Inferior parietal cortex (tissue), 1 donor: ENCODE data around the gene SAP30.

Source experiments
- DNase-seq: peaks from one replicate; pipeline ENCODE4 v3.0.0-alpha.2; 2016; ENCODE audit errors: extremely low spot score

The SAP30 gene

GRCh38 chr4:173370477-173371291 is at the start of gene SAP30:
SAP30 (plus strand) TSS chr4:173370954; CDS start chr4:173371183, 229 bp downstream.
- DNase-seq = peak; percentile 93

DNA sequence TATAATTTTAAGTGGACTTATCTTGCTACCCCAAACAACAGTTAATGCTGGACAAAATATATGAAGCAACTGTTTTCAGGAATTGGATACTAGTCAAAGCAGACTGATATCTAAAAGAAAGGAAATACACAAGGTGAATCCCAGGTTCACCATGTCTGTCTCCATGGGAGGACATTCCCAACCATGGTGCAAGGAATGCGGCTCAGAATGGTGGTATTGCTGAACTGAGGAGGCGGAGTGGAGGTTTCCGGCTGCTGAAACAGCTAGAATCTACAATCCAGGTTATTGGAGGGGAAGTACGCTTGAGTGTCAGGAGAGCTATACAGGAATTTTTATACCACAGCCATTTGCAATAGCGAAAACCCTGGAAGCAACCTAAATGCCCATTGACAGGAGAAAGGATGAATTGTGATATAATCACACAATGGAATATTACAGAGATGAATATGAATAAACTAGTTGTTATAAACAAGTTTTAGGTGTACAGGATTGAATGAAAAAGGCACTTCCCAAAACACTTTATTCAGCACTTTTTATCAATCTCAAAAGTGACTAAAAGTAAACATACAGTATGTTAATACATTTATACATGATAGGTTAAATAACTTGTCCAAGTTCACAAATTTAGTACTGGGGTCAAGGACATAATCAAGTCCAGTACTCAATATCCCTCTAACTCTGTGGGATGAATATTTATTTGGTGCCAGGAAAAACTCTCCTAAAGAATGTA is 45.6 kb upstream of the SAP30 start:
- no peak for DNase-seq

- no peak for DNase-seq
Observed at GRCh38 chr4:173328236-173328901, 42.4 kb upstream of the SAP30 start.

DNA sequence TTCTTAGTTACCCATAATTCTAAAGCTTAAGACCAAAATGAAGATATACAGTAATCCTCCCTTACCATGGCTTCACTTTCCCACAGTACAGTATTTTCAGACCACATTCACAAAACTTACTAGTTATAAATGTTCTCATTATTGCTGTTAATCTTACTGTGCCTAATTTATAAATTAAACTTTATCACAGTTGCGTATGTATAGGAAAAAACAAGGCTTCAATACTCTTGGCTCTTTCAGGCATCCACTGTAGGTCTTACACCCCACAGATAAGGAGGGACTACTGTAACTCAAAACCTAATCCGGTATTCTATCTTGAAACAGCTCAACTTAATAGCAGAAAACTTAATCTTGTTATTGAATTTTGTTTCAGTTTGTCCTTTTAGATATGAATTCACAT is 40.2 kb upstream of the SAP30 start:
- no peak for DNase-seq

- DNase-seq = no peak
Observed at GRCh38 chr4:173332021-173332487, 38.7 kb upstream of the SAP30 start.

DNA sequence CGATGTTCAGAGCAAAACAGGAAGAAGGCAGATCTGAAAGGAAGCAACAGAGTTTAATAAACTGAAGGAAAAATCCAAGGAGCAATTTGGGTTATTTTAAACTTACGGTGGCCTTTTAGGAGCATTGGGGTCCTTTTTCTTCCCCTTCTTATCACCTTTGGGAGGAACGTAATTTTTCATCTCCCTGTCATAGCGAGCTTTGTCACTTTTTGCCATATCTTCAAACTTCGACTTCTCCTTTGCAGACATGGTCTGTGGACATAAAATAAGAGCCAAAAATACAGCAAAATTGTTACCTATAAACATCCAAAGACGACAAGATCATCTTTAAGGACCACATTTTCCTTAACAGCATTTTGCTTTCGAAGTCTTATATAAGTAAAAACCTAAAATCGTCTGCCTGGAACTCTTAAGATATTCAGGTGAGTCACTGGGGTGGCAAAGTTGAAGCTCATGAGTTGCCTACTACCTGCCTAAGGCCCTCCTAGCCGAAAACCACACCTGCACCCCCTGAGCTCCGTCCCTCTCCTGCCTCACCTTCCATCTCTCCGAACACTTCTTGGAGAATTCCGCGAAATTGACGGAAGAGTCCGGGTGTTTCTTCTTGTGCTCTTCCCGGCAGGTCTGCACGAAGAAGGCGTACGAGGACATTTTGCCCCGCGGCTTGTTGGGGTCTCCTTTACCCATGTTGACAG is 37.6 kb upstream of the SAP30 start:
- DNase-seq = no peak

GRCh38 chr4:173333658-173334084 is 37.1 kb upstream of the SAP30 start:
- no peak for DNase-seq

- DNase-seq = peak; percentile 99
Observed at GRCh38 chr4:173334085-173334890, 36.5 kb upstream of the SAP30 start, which contains the start of gene HMGB2. HMGB2 (minus strand) TSS chr4:173334358; CDS start chr4:173333649, 709 bp downstream.

GRCh38 chr4:173334891-173335752 is 35.6 kb upstream of the SAP30 start:
- DNase-seq = peak; percentile 62

DNA sequence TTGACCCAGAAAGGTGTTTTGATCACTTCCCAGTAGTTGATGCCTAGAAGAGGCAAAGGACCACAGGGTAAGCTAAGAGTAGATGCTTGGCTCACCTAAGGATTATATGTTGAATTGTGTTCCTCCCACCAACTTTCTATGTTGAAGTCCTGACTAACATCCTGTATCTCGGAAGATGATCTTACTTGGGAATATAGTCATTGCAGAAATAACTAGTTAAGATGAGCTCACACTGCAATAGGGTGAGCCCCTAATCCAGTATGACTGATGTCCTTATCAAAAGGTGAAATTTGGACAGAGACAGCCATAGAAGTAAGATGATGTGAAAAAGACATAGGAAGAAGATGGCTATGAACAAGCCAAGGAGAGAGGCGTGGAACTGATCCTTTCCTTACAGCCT is 33.3 kb upstream of the SAP30 start:
- DNase-seq = no peak

DNA sequence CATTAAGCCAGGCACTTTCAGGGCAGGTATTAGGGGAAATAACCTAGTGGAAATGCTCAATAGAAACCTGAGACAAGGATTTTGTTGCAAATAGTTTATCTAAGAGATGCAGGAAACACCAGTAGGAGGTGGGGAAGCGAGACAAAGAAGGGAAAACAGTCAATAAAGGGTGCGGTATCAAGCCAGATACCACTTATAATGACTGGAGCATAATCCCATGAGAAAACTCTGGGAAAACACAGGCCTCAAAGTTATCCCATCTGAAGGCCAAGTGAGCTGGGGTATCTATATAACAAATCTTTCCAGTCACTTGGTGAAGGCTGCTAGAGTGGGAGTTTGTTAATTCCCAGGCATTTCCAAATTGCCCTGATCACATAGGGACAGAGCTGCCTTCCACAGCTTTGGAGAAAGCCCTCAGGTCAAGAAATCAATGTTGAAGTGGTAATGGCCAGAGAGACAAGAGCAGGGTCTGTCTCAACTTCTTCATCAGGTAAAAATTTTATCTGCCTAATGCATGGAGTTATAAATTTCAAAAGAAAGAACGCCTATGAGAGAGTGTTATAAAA is 26.8 kb upstream of the SAP30 start:
- DNase-seq = no peak

DNA sequence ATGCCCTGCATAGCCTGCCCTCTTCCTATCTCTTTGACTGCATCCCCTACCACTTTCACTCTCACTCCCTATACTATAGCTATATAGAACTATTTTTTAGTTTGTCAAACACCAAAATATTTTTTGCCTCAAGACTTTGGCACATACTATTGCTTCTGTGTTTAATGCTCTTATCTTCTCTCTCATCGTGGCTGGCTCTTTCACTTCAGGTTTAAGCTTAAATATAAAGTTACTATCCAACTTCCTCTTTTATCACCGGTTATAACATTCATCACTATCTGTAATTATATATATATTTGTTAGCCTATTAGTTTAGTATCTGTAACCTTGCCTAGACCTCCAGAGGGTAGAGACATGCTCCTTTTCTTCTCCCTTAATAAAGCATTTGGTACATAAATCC is 25.1 kb upstream of the SAP30 start:
- no peak for DNase-seq

GRCh38 chr4:173346074-173346473 is 24.7 kb upstream of the SAP30 start:
- no peak for DNase-seq

DNA sequence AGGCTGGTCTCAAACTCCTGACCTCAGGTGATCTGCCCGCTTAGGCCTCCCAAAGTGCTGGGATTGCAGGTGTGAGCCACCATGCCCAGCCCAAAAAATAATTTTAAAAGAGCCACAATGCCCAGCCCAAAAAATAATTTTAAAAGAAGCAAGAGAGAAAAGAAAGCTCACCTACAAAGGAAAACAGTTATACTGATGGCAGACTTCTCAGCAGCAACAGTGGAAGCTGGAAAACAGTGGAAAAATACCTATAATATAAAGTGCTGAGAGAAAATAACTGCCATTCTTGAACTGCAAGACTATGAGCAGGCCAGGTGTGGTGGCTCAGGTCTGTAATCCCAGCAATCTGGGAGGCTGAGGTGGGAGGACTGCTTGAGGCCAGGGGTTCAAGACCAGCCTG is 23.3 kb upstream of the SAP30 start:
- no peak for DNase-seq

DNA sequence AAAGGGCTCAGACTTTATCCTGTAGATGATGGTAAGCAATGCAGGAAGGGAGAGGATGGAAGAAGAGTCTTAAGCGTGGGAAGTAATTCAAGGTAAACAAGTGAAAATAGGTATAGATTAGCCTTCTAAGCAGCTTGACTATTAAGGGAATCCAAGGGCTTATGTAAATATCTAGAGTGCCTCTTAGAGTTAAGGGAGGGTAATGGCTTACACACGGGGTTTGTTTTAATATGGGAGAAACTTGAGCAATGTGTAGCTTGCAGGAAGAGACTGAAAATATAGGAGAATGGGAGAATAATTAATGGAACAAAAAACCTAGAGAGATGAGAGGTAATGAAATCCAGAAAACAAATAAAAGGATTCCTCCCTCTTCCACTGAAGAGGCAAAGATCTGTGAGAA is 12.8 kb upstream of the SAP30 start:
- no peak for DNase-seq

- no peak for DNase-seq
Observed at GRCh38 chr4:173360587-173361221, 10.1 kb upstream of the SAP30 start.

- DNase-seq = no peak
Observed at GRCh38 chr4:173362666-173363065, 8.1 kb upstream of the SAP30 start.

- no peak for DNase-seq
Observed at GRCh38 chr4:173365359-173365996, 5.3 kb upstream of the SAP30 start.

DNA sequence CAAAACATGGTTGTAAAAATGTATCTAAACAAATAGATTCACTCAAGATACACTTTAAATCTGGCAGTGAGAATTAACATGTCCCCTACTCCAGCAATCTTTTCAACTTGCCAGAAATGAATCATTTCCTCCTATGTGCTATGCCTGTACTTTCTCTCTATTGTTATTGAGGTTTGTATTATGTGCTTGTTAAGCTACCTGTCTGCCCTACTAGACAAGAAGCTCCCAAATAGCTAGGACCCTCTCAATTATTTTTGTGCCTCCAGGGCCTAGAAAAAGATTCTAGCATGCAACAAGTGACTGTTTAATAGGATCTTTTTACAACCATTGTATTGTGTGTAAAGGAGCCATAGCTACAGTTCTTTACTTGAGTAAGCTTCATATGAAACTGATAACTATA is 3.5 kb upstream of the SAP30 start:
- no peak for DNase-seq
